H1 (cell line): Measurements from ENCODE around the gene PDK3. TPM values are rescaled to one million over a fixed set of nuclear protein-coding genes. Genes with fewer than 3 reads are reported as not detected.

Experiments
- CHD7 ChIP-seq: fragments of 300-600 bp; sonication (generic); IDR thresholded peaks from 2 replicates; pipeline ENCODE4 v1.7.1; 2012; ENCODE audit warnings: low read length, moderate library complexity, mild to moderate bottlenecking, inconsistent platforms; ENCODE audit not compliant: insufficient replicate concordance
- EGR1 ChIP-seq: IDR thresholded peaks from 2 replicates; pipeline ENCODE4 v1.6.1; 2011; ENCODE audit warnings: low read depth, low read length, borderline replicate concordance
- GTF2F1 ChIP-seq: IDR thresholded peaks from 2 replicates; pipeline ENCODE4 v1.6.1; 2012; ENCODE audit warnings: low read depth, low read length, improper control_type of control experiment, borderline replicate concordance
- KDM5A ChIP-seq: fragments of 200-600 bp; IDR thresholded peaks from 2 replicates; pipeline ENCODE4 v1.7.1; 2012; ENCODE audit warnings: mild to moderate bottlenecking, low read length, inconsistent platforms, mixed read lengths
- NANOG ChIP-seq: IDR thresholded peaks from 2 replicates; pipeline ENCODE4 v1.6.1; 2011; ENCODE audit warnings: low read length, low read depth, mild to moderate bottlenecking, inconsistent platforms; ENCODE audit not compliant: insufficient read depth, poor library complexity, severe bottlenecking
- POLR2A ChIP-seq, 2 experiments: IDR thresholded peaks; 1 replicate in 1 of 2; 2 replicates in 1 of 2; pipeline ENCODE4 v1.6.1; 2011; ENCODE audit warnings: low read depth in 2 of 2, low read length in 2 of 2, mild to moderate bottlenecking in 2 of 2; ENCODE audit errors: control extremely low read depth in 1 of 2
- RFX5 ChIP-seq: IDR thresholded peaks from 2 replicates; pipeline ENCODE4 v1.6.1; 2011; ENCODE audit warnings: low read depth, low read length, improper control_type of control experiment, borderline replicate concordance
- TCF12 ChIP-seq: IDR thresholded peaks from 2 replicates; pipeline ENCODE4 v1.6.1; 2011; ENCODE audit warnings: low read depth, mild to moderate bottlenecking, low read length
- polyA plus RNA-seq, 7 experiments: library from polyadenylated mRNA; depleted of rRNA in 3 of 7; stranded (reverse) in 5 of 7; unstranded in 2 of 7; fragments of >200 nt in 5 of 7; fragments of 200-250 nt in 2 of 7; gene quantifications; 1 replicate in 5 of 7; 2 replicates in 1 of 7; 4 replicates in 1 of 7; pipeline versions ENCODE4 v1.2.1 to v1.2.3, GENCODE V29; 2011 to 2013; ENCODE audit warnings: missing spikeins in 2 of 7, mixed read lengths in 2 of 7
- total RNA-seq: library from RNA; stranded (reverse); fragmentation: NEBNext Ultra II Directional; extraction: Animal tissue kit (Norgen Biotek cat#: 25700); gene quantifications from 2 replicates; pipeline ENCODE4 v1.2.1, GENCODE V29; 2021

PDK3 gene
- total and polyA plus RNA-seq, 2 of the 8 experiments (the other 6 are each of a cell fraction or from before 2014, with no cell fraction given) = 22.5 to 25.5 TPM

DNA sequence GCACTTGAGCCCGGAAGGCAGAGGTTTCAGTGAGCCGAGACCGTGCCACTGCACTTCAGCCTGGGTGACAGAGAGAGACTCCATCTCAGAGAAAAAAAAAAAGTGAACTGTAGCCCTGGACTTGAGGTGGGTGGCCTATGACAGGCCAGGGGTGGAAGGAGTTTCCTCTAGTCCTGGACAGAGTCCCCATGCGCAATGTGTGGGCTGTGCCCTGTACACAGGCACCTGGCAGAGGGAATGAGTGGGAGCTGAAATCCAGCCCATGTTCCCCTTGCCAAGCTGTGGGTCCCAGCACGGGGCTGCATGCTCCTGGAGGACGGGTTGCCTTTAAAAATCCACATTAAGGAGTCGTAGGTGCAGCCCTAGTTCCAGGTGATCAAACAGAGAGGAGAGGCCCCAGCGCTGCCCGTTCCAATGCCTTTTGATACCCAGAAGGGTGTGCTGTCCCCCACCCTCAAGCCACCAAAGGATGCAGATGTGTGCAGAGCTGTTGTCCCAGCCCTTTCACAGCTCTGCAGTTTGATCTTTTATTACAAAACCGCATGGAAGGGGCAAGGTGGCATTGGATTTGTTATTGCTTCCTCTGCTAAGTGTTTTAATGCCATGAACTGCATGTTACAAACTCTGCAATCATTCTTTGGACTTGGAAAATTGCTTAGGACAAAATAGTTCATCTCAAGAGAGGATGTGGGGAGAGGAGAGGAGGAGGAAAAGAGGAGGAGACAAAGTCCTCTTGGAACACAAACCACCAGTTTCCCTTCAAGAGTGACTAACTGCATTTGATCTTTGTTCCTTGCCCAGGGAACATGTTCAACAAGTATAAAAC is 38.0 kb upstream of the PDK3 start (continued):
- TF ChIP-seq CHD7 (no peak), GTF2F1 (no peak), TCF12 (no peak), POLR2A (IDR thresholded peaks at IDR 0.05; ENCODE audit: control extremely low read depth in 1 of 2, low read depth in 2 of 2, low read length in 2 of 2) (no peak), EGR1 (no peak), NANOG (no peak), KDM5A (no peak), RFX5 (no peak)
- TF ChIP-seq, all 59 proteins: peak for 0
